ENCODE data around the gene DNAJA4. TPM values are rescaled to one million over a fixed set of nuclear protein-coding genes. Genes with fewer than 3 reads are reported as not detected.

Gene DNAJA4
- 10 to 100 TPM; 16.0 to 28.1 (median 22.6) TPM for total RNA-seq

DNA sequence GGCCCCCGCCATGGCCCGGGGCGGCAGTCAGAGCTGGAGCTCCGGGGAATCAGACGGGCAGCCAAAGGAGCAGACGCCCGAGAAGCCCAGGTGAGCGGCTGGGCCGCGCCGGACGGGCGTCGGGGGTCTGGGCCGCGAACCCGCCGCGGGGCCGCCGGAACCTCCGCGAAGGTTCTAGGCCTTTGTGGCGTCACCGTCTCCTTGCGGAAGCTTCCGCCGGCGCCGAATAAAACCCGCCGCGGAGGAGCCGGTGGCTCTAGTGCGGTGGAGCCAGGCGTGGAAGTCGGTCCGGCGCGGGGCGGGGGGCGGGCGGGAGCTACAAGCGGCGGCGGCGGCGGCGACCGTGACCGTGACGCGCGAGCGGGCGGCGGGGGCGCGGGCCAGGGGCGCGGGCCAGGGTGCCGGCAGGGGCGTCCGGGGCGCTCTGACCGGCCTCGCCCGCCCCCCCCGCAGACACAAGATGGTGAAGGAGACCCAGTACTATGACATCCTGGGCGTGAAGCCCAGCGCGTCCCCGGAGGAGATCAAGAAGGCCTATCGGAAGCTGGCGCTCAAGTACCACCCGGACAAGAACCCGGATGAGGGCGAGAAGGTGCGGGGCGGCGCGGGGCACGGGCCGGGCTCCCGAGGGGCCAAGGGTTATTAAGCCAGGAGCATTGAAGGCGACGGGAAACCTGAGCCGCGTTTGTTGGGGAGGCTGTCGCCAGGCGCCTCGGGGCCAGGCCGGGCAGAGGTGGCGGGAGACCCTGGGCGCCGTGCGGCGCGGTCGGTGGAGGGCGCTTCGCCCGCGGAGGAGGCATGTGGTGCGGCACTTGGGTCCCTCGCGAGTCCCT, at the start of gene DNAJA4:
DNAJA4 (plus strand) TSS at position 259 of the 833 bp plus-strand sequence; CDS start at position 461, 202 bp downstream.
- DNase-seq (ENCODE audit: low spot score in 2 of 2), result peak; percentile 32 to 64
- Histone ChIP-seq H3K4me1 (no peaks in the 10 kb centered on the region), H3K27ac (peak within 1 kb of the TSS; percentile 81 to 92), H3K36me3 (no peaks in the 10 kb centered on the region), H3K27me3 (no peaks in the 10 kb centered on the region), H3K9me3 (no peaks in the 10 kb centered on the region), H3K4me3 (peak within 1 kb of the TSS; percentile 64 to 84 (median 72))
- intact Hi-C loops (cut with DNase I; ENCODE audit: low total_unique reads), result no loop called here
- TF ChIP-seq POLR2A (IDR thresholded peaks at IDR 0.05) (no peak), POLR2AphosphoS5 (IDR thresholded peaks at IDR 0.05) (peak in 2 of 3 donors; percentile 10 to 15)

DNA sequence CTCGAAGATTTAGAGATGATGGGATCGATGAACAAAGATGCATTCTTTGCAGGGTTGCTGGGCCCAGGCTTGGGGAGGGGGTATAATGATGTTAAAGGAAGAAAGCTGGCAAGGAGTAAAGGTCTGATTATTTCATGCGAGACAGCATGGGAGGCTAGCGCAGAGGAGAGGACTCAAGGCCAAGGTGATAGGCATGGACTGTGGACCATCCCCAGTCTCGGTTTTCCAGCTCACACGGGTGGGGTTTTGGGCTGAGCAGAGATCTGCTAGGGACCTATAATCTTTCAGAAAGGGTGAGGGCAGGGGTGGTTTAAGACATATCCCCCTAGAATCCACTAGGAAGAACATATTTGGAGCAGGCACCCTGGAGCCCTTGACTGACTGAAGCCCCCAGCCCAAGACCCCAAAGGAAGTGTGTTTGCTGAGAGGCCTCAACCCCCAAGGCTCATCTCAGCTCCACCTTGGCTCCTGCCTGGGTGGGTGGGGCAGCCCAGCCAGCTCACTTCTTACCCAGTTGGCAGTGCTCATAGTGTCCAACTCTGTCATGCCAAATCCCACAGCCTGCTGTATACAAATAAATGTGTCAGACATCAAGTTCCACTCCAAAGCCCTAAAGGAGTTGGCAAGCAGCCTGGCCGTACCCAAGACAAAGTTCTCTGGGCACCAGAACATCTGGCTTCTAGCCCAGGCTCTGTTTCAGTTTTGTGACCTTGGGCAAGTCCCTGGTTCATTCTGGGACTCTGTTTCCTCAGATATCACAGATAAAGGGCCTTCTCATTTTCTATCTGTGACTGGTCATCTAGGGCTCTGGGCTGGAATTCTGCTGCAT, 47.9 kb upstream of the DNAJA4 start:
- peak overlapping the region in 1 of 2 donors; percentile 38 for H3K27ac ChIP-seq
- TF ChIP-seq POLR2A (IDR thresholded peaks at IDR 0.05) (no peak), POLR2AphosphoS5 (IDR thresholded peaks at IDR 0.05) (peak in 1 of 3 donors; percentile 17), CTCF (IDR thresholded peaks at IDR 0.05) (no peak)
- no peaks in the 10 kb centered on the region for H3K9me3 ChIP-seq
- H3K27me3 ChIP-seq, result peaks cover 0 to 3% of the 10 kb centered on the region in 2 donors
- intact Hi-C loops (cut with DNase I; ENCODE audit: low total_unique reads), result no loop called here
- no peaks in the 10 kb centered on the region for H3K4me1 ChIP-seq
- no peak overlapping the region for H3K4me3 ChIP-seq
- no peaks in the 10 kb centered on the region for H3K36me3 ChIP-seq
- peak; percentile 81 to 91 for DNase-seq (ENCODE audit: low spot score in 2 of 2)

DNA sequence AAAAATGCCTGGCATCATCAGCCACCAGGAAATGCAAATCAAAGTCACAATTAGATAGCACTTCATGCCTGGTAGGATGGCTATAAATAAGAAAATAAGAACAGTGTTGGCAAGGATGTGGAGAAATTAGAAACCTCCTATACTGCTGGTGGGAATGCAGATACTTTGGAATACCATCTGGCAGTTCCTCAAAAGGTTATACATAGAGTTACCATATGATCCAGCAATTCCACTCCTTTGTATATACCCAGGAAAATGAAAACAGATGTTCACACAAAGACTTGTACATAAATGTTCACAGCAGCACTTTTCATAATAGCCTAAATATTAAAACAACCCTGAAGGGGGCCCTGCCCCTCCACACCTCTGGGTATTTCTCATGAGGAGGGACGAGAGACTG, 43.6 kb upstream of the DNAJA4 start:
- H3K4me3 ChIP-seq, result no peak overlapping the region
- no peak overlapping the region for H3K27ac ChIP-seq
- intact Hi-C loops (cut with DNase I; ENCODE audit: low total_unique reads), result no loop called here
- H3K4me1 ChIP-seq, result no peaks in the 10 kb centered on the region
- no peaks in the 10 kb centered on the region for H3K27me3 ChIP-seq
- TF ChIP-seq POLR2AphosphoS5 (IDR thresholded peaks at IDR 0.05), result no peak
- no peak for TF ChIP-seq CTCF (IDR thresholded peaks at IDR 0.05)
- TF ChIP-seq POLR2A (IDR thresholded peaks at IDR 0.05), result no peak
- no peaks in the 10 kb centered on the region for H3K9me3 ChIP-seq
- no peak for DNase-seq (ENCODE audit: low spot score in 2 of 2)
- no peaks in the 10 kb centered on the region for H3K36me3 ChIP-seq

DNA sequence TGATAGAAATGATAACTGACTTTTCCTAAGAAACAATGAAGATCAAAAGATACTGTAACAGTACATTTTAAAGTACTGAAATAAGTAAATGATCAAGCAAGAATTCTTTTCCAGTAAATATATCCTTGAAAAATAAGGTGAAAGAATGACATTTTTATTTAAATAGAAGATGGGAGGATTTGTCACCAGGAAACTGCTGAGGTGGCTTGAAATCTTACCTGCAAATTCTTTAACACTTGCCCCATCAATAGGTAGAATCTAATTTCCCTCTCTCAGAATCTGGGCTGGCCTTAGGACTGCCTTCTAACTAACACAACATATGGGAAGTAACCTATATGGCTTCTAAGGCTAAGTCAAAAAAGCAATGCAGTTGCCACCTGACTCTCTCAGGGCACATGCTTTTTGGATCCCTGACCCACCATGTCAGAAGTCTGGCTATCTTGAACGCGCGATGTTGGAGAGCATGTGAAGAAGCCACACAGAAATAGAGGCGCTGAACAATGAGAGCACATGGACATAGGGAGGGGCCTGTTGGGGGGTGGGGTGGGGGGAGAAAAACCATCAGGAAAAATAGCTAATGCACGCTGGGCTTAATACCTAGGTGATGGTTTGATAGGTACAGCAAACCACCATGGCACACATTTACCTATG, 41.5 kb upstream of the DNAJA4 start:
- Histone ChIP-seq H3K27ac (no peak overlapping the region), H3K36me3 (no peaks in the 10 kb centered on the region), H3K27me3 (no peaks in the 10 kb centered on the region), H3K4me3 (no peak overlapping the region), H3K9me3 (no peaks in the 10 kb centered on the region), H3K4me1 (no peaks in the 10 kb centered on the region)
- no peak for DNase-seq (ENCODE audit: low spot score in 2 of 2)
- no peak for TF ChIP-seq CTCF (IDR thresholded peaks at IDR 0.05)
- no peak for TF ChIP-seq POLR2AphosphoS5 (IDR thresholded peaks at IDR 0.05)
- no peak for TF ChIP-seq POLR2A (IDR thresholded peaks at IDR 0.05)
- intact Hi-C loops (cut with DNase I; ENCODE audit: low total_unique reads), result no loop called here

DNA sequence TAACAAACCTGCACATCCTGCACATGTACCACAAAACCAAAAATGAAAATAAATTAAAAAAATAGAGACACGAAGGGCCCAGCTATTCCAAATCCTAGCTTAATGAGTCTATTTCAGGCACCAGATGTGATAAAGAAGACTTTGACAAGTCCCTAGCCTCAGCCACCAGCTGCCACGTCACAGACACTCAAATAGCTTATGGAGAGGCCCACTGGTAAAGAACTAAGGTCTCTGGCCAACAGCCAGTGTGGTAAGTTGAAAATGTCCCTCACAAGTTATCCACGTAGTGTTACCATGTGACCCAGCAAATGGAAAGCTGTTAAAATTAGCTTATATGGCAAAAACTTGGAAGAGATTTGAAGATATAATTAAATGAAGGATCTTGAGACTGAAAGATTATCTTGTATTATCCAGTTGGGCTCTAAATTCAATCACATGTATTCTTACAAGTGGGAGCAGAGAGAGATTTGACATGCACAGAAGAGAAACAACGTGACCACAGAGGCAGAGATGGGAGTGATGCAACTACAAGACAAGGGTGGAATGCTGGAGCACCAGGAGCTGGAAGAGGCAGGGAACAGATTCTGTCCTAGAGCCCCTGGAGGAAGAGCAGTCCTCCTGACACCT, 40.9 kb upstream of the DNAJA4 start:
- TF ChIP-seq POLR2A (IDR thresholded peaks at IDR 0.05), result no peak
- no peak for TF ChIP-seq POLR2AphosphoS5 (IDR thresholded peaks at IDR 0.05)
- no peak for TF ChIP-seq CTCF (IDR thresholded peaks at IDR 0.05)

More for the DNA sequence above, 40.9 kb upstream of the DNAJA4 start:
- no peaks in the 10 kb centered on the region for H3K4me1 ChIP-seq
- peak overlapping the region in 1 of 2 donors; percentile 32 for H3K27ac ChIP-seq
- H3K4me3 ChIP-seq, result no peak overlapping the region
- no peak for DNase-seq (ENCODE audit: low spot score in 2 of 2)
- intact Hi-C loops (cut with DNase I; ENCODE audit: low total_unique reads), result no loop called here
- no peaks in the 10 kb centered on the region for H3K27me3 ChIP-seq
- H3K9me3 ChIP-seq, result no peaks in the 10 kb centered on the region
- no peaks in the 10 kb centered on the region for H3K36me3 ChIP-seq
